ENCODE measurements around the gene TOP3A.

DNA sequence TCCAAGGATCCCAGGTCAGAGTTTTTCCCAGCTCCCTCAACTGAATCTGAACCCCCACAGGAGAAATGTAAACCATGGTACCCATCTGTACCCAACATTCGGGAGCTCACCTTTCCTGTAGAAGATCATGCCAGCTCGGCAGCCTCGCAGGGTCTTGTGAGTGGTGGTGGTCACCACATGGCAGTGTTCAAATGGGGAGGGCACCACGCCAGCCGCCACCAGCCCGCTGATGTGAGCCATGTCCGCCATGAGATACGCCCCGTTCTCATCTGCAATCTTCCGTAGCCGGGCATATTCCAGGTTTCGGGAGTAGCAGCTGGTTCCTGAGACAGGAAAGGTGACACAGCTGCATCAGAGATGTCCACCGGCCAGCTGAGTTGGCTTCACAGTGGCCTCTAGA is 25.1 kb upstream of the TOP3A start:
- TF ChIP-seq CTCF (IDR thresholded peaks at IDR 0.05): no peak
- TF ChIP-seq POLR2AphosphoS5 (IDR thresholded peaks at IDR 0.05): no peak

Measured in prostate gland (tissue), 2 donors.